ENCODE measurements around the gene DHODH. TPM values are rescaled to one million over a fixed set of nuclear protein-coding genes. Genes with fewer than 3 reads are reported as not detected.

DHODH gene
- total and polyA plus RNA-seq, 4 donors, result 14.4 to 150 (median 79.4) TPM

DNA sequence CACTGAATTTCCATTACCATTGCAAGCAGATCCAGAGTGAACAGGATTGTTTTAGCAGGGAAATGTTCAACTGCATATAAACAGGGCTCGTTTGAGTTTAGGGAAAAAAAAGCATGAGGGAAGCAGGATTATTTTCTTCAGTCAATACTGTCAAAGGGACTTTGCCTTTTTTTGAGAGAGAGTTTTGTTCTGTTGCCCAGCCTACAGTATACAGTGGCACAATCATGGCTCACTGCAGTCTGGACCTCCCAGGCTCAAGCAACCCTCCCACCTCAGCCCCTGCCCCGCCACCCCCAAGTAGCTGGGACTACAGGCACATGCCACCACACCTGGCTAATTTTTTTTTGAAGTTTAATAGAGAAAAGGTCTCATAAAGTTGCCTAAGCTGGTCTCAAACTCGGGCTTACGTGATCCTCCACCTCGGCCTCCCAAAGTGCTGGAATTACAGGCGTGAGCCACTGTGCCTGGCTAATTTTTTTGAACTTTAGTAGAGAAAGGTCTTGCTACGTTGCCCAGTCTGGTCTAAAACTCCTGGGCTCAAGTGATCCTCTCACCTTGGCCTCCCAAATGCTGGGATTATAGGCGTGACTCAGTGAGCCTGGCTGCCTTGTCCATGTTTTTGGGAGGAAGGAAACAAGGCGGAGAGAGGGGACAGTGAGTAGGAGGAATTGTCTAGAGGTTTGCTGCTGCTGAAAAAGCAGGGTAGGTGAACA is 23.1 kb upstream of the DHODH start:
- Histone ChIP-seq H3K9me3 (ENCODE audit: control insufficient read depth in 4 of 4, low read length in 3 of 4) (no peaks in the 10 kb centered on the region), H3K36me3 (ENCODE audit: control insufficient read depth in 4 of 4, insufficient read depth in 3 of 4, low read depth in 1 of 4, low read length in 3 of 4) (no peaks in the 10 kb centered on the region), H3K4me3 (ENCODE audit: low read depth in 1 of 3, low read length in 3 of 3) (no peak overlapping the region), H3K27me3 (ENCODE audit: control insufficient read depth in 4 of 4, insufficient read depth in 4 of 4, low read length in 3 of 4) (no peaks in the 10 kb centered on the region), H3K4me1 (ENCODE audit: control insufficient read depth in 4 of 4, insufficient read depth in 4 of 4, low read length in 3 of 4) (peaks cover 0 to 5% (median 0%) of the 10 kb centered on the region in 4 donors), H3K9ac (ENCODE audit: low read depth in 1 of 2, low read length in 2 of 2) (no peak overlapping the region), H3K27ac (ENCODE audit: low read depth in 1 of 2, low read length in 2 of 2) (no peak overlapping the region)
- WGBS, result 81% methylated on average over 9 of the region's 9 CpGs
- no peak for DNase-seq (ENCODE audit: low spot score)
- peak; percentile 25 to 31 for TF ChIP-seq HNF4A (conservative IDR thresholded peaks at IDR 0.05)
- no peak for TF ChIP-seq YY1 (IDR thresholded peaks at IDR 0.05)
- no peak for TF ChIP-seq EGR1 (IDR thresholded peaks at IDR 0.05; ENCODE audit: low read depth in 2 of 2)
- TF ChIP-seq, protein P1, sequence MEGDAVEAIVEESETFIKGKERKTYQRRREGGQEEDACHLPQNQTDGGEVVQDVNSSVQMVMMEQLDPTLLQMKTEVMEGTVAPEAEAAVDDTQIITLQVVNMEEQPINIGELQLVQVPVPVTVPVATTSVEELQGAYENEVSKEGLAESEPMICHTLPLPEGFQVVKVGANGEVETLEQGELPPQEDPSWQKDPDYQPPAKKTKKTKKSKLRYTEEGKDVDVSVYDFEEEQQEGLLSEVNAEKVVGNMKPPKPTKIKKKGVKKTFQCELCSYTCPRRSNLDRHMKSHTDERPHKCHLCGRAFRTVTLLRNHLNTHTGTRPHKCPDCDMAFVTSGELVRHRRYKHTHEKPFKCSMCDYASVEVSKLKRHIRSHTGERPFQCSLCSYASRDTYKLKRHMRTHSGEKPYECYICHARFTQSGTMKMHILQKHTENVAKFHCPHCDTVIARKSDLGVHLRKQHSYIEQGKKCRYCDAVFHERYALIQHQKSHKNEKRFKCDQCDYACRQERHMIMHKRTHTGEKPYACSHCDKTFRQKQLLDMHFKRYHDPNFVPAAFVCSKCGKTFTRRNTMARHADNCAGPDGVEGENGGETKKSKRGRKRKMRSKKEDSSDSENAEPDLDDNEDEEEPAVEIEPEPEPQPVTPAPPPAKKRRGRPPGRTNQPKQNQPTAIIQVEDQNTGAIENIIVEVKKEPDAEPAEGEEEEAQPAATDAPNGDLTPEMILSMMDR (IDR thresholded peaks at IDR 0.05; ENCODE audit: low read depth, low read length, missing input control), result no peak
- no peak for TF ChIP-seq FOXA1 (IDR thresholded peaks at IDR 0.05)
- TF ChIP-seq, protein P2, sequence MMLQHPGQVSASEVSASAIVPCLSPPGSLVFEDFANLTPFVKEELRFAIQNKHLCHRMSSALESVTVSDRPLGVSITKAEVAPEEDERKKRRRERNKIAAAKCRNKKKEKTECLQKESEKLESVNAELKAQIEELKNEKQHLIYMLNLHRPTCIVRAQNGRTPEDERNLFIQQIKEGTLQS (IDR thresholded peaks at IDR 0.05), result no peak
- TF ChIP-seq HNF4G (IDR thresholded peaks at IDR 0.05), result no peak
- no peak for TF ChIP-seq RAD21 (IDR thresholded peaks at IDR 0.05)
- no peak for TF ChIP-seq TAF1 (conservative IDR thresholded peaks at IDR 0.05)
- no peak for TF ChIP-seq GABPA (IDR thresholded peaks at IDR 0.05 in 1 of 2, conservative IDR thresholded peaks at IDR 0.05 in 1 of 2)
- TF ChIP-seq, protein P3, sequence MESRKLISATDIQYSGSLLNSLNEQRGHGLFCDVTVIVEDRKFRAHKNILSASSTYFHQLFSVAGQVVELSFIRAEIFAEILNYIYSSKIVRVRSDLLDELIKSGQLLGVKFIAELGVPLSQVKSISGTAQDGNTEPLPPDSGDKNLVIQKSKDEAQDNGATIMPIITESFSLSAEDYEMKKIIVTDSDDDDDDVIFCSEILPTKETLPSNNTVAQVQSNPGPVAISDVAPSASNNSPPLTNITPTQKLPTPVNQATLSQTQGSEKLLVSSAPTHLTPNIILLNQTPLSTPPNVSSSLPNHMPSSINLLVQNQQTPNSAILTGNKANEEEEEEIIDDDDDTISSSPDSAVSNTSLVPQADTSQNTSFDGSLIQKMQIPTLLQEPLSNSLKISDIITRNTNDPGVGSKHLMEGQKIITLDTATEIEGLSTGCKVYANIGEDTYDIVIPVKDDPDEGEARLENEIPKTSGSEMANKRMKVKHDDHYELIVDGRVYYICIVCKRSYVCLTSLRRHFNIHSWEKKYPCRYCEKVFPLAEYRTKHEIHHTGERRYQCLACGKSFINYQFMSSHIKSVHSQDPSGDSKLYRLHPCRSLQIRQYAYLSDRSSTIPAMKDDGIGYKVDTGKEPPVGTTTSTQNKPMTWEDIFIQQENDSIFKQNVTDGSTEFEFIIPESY (IDR thresholded peaks at IDR 0.05), result no peak
- peak; percentile 20 for TF ChIP-seq SP1 (IDR thresholded peaks at IDR 0.05)
- TF ChIP-seq NR2F2 (IDR thresholded peaks at IDR 0.05), result no peak
- no peak for TF ChIP-seq JUND (IDR thresholded peaks at IDR 0.05)
- TF ChIP-seq FOXA2 (IDR thresholded peaks at IDR 0.05), result peak; percentile 12
- TF ChIP-seq RXRA (IDR thresholded peaks at IDR 0.05), result no peak
- TF ChIP-seq, protein P4, sequence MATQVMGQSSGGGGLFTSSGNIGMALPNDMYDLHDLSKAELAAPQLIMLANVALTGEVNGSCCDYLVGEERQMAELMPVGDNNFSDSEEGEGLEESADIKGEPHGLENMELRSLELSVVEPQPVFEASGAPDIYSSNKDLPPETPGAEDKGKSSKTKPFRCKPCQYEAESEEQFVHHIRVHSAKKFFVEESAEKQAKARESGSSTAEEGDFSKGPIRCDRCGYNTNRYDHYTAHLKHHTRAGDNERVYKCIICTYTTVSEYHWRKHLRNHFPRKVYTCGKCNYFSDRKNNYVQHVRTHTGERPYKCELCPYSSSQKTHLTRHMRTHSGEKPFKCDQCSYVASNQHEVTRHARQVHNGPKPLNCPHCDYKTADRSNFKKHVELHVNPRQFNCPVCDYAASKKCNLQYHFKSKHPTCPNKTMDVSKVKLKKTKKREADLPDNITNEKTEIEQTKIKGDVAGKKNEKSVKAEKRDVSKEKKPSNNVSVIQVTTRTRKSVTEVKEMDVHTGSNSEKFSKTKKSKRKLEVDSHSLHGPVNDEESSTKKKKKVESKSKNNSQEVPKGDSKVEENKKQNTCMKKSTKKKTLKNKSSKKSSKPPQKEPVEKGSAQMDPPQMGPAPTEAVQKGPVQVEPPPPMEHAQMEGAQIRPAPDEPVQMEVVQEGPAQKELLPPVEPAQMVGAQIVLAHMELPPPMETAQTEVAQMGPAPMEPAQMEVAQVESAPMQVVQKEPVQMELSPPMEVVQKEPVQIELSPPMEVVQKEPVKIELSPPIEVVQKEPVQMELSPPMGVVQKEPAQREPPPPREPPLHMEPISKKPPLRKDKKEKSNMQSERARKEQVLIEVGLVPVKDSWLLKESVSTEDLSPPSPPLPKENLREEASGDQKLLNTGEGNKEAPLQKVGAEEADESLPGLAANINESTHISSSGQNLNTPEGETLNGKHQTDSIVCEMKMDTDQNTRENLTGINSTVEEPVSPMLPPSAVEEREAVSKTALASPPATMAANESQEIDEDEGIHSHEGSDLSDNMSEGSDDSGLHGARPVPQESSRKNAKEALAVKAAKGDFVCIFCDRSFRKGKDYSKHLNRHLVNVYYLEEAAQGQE (IDR thresholded peaks at IDR 0.05), result no peak
- TF ChIP-seq, protein P5, sequence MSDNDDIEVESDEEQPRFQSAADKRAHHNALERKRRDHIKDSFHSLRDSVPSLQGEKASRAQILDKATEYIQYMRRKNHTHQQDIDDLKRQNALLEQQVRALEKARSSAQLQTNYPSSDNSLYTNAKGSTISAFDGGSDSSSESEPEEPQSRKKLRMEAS (IDR thresholded peaks at IDR 0.05), result no peak

Data from liver (tissue), 9 donors.